OCI-M2 (cell line): Measurements from ENCODE around the gene PRXL2A.
"Not testable (repeated sequence)": the region's sequence is repeated elsewhere in the genome, so short reads cannot be mapped to it uniquely, and the experiment has no call there.

Experiments used
- DNase-seq: peaks from one replicate; lab custom pipeline; 2025; ENCODE audit not compliant: unreplicated experiment; lab: John Stamatoyannopoulos, UW

Gene PRXL2A

GRCh38 chr10:80473692-80474596 lies 65.6 kb downstream of the PRXL2A start:
- DNase-seq, result no peak

GRCh38 chr10:80474597-80474910 lies 66.2 kb downstream of the PRXL2A start:
- DNase-seq, result no peak

- no peak for DNase-seq
These were observed 66.6 kb downstream of the PRXL2A start for GRCh38 chr10:80474941-80475340.

- DNase-seq, result not testable (repeated sequence)
These were observed 67.3 kb downstream of the PRXL2A start for GRCh38 chr10:80475641-80476040.

GRCh38 chr10:80476685-80477084 lies 68.3 kb downstream of the PRXL2A start:
- DNase-seq, result no peak

- DNase-seq, result no peak
These were observed 69.5 kb downstream of the PRXL2A start for GRCh38 chr10:80477813-80478212.

- DNase-seq, result not testable (repeated sequence)
These were observed 72.0 kb downstream of the PRXL2A start for GRCh38 chr10:80480373-80480772.

- no peak for DNase-seq
These were observed 72.5 kb downstream of the PRXL2A start for GRCh38 chr10:80480852-80481251.

GRCh38 chr10:80484243-80484642 lies 75.9 kb downstream of the PRXL2A start:
- DNase-seq, result no peak

- DNase-seq, result no peak
These were observed 76.3 kb downstream of the PRXL2A start for GRCh38 chr10:80484676-80485075.

- DNase-seq, result no peak
These were observed 77.0 kb downstream of the PRXL2A start for GRCh38 chr10:80485076-80485945.

GRCh38 chr10:80485946-80486764 lies 77.8 kb downstream of the PRXL2A start:
- DNase-seq, result no peak
